ENCODE measurements around the gene ADAMTSL2. TPM values are rescaled to one million over a fixed set of nuclear protein-coding genes. Genes with fewer than 3 reads are reported as not detected.

The ADAMTSL2 gene
- polyA plus RNA-seq, 1 experiment, result not detected

- TF ChIP-seq CTCF (IDR thresholded peaks at IDR 0.05; ENCODE audit: insufficient read depth, low read depth, low read length), result no peak
- H3K4me3 ChIP-seq (ENCODE audit: low read depth, low read length), result no peak overlapping the region
- POLR2A ChIA-PET, result no interaction called here
- CTCF ChIA-PET, result interaction anchor here (0.6 kb wide), 1 partner anchor 169 kb away, joined by 4 read pairs; the partner anchor contains the start of gene SARDH
- DNase-seq (ENCODE audit: low read depth), result no peak
- H3K36me3 ChIP-seq (ENCODE audit: control insufficient read depth, insufficient read depth, low read length), result no peaks in the 10 kb centered on the region
- peaks cover 14% of the 10 kb centered on the region for H3K27me3 ChIP-seq (ENCODE audit: control insufficient read depth, insufficient read depth, low read length)
Measured at GRCh38 chr9:133569121-133569785, 34.7 kb downstream of the ADAMTSL2 start.

GRCh38 chr9:133569891-133570690, 35.6 kb downstream of the ADAMTSL2 start:
- ChIA-PET POLR2A (no interaction called here), CTCF (interaction anchor here (0.6 kb wide), 1 partner anchor 168 kb away, joined by 4 read pairs; the partner anchor contains the start of gene SARDH)
- Histone ChIP-seq H3K4me3 (ENCODE audit: low read depth, low read length) (no peak overlapping the region), H3K36me3 (ENCODE audit: control insufficient read depth, insufficient read depth, low read length) (no peaks in the 10 kb centered on the region), H3K27me3 (ENCODE audit: control insufficient read depth, insufficient read depth, low read length) (peaks cover 12% of the 10 kb centered on the region)
- TF ChIP-seq CTCF (IDR thresholded peaks at IDR 0.05; ENCODE audit: insufficient read depth, low read depth, low read length), result no peak
- no peak for DNase-seq (ENCODE audit: low read depth)

- TF ChIP-seq CTCF (IDR thresholded peaks at IDR 0.05; ENCODE audit: insufficient read depth, low read depth, low read length), result no peak
- CTCF ChIA-PET, result no interaction called here
- Histone ChIP-seq H3K36me3 (ENCODE audit: control insufficient read depth, insufficient read depth, low read length) (no peaks in the 10 kb centered on the region), H3K4me3 (ENCODE audit: low read depth, low read length) (no peak overlapping the region), H3K27me3 (ENCODE audit: control insufficient read depth, insufficient read depth, low read length) (peaks cover 12% of the 10 kb centered on the region)
- no peak for DNase-seq (ENCODE audit: low read depth)
- POLR2A ChIA-PET, result no interaction called here
Measured at GRCh38 chr9:133570691-133571080, 36.2 kb downstream of the ADAMTSL2 start.

GRCh38 chr9:133571391-133571890, 36.9 kb downstream of the ADAMTSL2 start:
- POLR2A ChIA-PET, result no interaction called here
- TF ChIP-seq CTCF (IDR thresholded peaks at IDR 0.05; ENCODE audit: insufficient read depth, low read depth, low read length), result no peak
- Histone ChIP-seq H3K36me3 (ENCODE audit: control insufficient read depth, insufficient read depth, low read length) (no peaks in the 10 kb centered on the region), H3K4me3 (ENCODE audit: low read depth, low read length) (no peak overlapping the region), H3K27me3 (ENCODE audit: control insufficient read depth, insufficient read depth, low read length) (peaks cover 10% of the 10 kb centered on the region)
- CTCF ChIA-PET, result no interaction called here
- no peak for DNase-seq (ENCODE audit: low read depth)

GRCh38 chr9:133571896-133572595, 37.5 kb downstream of the ADAMTSL2 start:
- TF ChIP-seq CTCF (IDR thresholded peaks at IDR 0.05; ENCODE audit: insufficient read depth, low read depth, low read length), result no peak
- Histone ChIP-seq H3K36me3 (ENCODE audit: control insufficient read depth, insufficient read depth, low read length) (no peaks in the 10 kb centered on the region), H3K4me3 (ENCODE audit: low read depth, low read length) (no peak overlapping the region), H3K27me3 (ENCODE audit: control insufficient read depth, insufficient read depth, low read length) (peaks cover 10% of the 10 kb centered on the region)
- ChIA-PET POLR2A (no interaction called here), CTCF (no interaction called here)
- DNase-seq (ENCODE audit: low read depth), result no peak

All from BJ (cell line).